OCI-LY1 (cell line): ENCODE measurements around the gene IDS.

ENCODE experiments used
- H2AFZ ChIP-seq: fragments of 200-600 bp; sonication (generic), shearing (Covaris generic); 2 replicates; pipeline ENCODE4 v1.6.0; 2014; ENCODE audit warnings: antibody characterized with exemption, mild to moderate bottlenecking, low read length
- H3F3A ChIP-seq: fragments of 200-600 bp; sonication (generic), shearing (Covaris generic); 2 replicates; pipeline ENCODE4 v1.6.0; 2014; ENCODE audit warnings: mild to moderate bottlenecking, antibody characterized with exemption, low read length, moderate library complexity; ENCODE audit not compliant: insufficient read depth
- H3K27ac ChIP-seq: fragments of 200-600 bp; sonication (generic); 2 replicates; pipeline ENCODE4 v1.5.1; 2014; ENCODE audit warnings: low read length, mixed run types, mild to moderate bottlenecking, low read depth; ENCODE audit not compliant: poor library complexity, severe bottlenecking
- H3K27me3 ChIP-seq: fragments of 200-600 bp; sonication (generic); 2 replicates; pipeline ENCODE4 v1.6.0; 2014; ENCODE audit warnings: antibody characterized with exemption, mild to moderate bottlenecking, low read length, moderate library complexity; ENCODE audit not compliant: insufficient read depth
- H3K36me3 ChIP-seq: fragments of 200-600 bp; sonication (generic); 2 replicates; pipeline ENCODE4 v1.6.1; 2014; ENCODE audit warnings: mild to moderate bottlenecking, antibody characterized with exemption, low read length, moderate library complexity, mixed read lengths; ENCODE audit not compliant: insufficient read depth
- H3K4me1 ChIP-seq: fragments of 200-600 bp; sonication (generic); 2 replicates; pipeline ENCODE4 v1.5.1; 2014; ENCODE audit warnings: mild to moderate bottlenecking, low read length, moderate library complexity; ENCODE audit not compliant: insufficient read depth, severe bottlenecking
- H3K4me2 ChIP-seq: fragments of 200-600 bp; sonication (generic), shearing (Covaris generic); 2 replicates; pipeline ENCODE4 v1.6.1; 2014; ENCODE audit warnings: low read length
- H3K4me3 ChIP-seq: fragments of 200-600 bp; sonication (generic); 2 replicates; pipeline ENCODE4 v1.5.1; 2014; ENCODE audit warnings: low read length, low read depth, mild to moderate bottlenecking, mixed read lengths; ENCODE audit not compliant: poor library complexity, severe bottlenecking
- H3K79me2 ChIP-seq: fragments of 200-600 bp; shearing (Covaris generic); 2 replicates; pipeline ENCODE4 v1.6.1; 2016; ENCODE audit warnings: mixed run types, low read length, mixed read lengths; ENCODE audit not compliant: insufficient read depth
- H3K9ac ChIP-seq: fragments of 200-600 bp; sonication (generic), shearing (Covaris generic); 2 replicates; pipeline ENCODE4 v1.6.1; 2014; ENCODE audit warnings: mild to moderate bottlenecking, low read length, mixed read lengths
- H3K9me2 ChIP-seq: fragments of 200-600 bp; sonication (generic), shearing (Covaris generic); 2 replicates; pipeline ENCODE4 v1.6.1; 2014; ENCODE audit warnings: low read depth, mild to moderate bottlenecking, low read length, mixed read lengths
- H3K9me3 ChIP-seq: fragments of 200-600 bp; shearing (Covaris generic); 2 replicates; pipeline ENCODE4 v1.6.1; 2014; ENCODE audit warnings: low read length, mixed read lengths
- H4K20me1 ChIP-seq: fragments of 200-600 bp; sonication (generic), shearing (Covaris generic); 2 replicates; pipeline ENCODE4 v1.6.0; 2016; ENCODE audit warnings: mild to moderate bottlenecking, low read length; ENCODE audit not compliant: insufficient read depth
- EZH2 ChIP-seq: fragments of 200-600 bp; sonication (generic), shearing (Covaris generic); IDR thresholded peaks from 2 replicates; pipeline ENCODE4 v1.8.0; 2017; ENCODE audit warnings: borderline replicate concordance, mixed run types, mild to moderate bottlenecking, antibody characterized with exemption, low read length, moderate library complexity, mixed read lengths
- TF ChIP-seq, protein P1 (sequence below): fragments of 200-600 bp; sonication (generic), shearing (Covaris generic); IDR thresholded peaks from 2 replicates; pipeline ENCODE4 v1.5.1; 2017; ENCODE audit warnings: mild to moderate bottlenecking, antibody characterized with exemption, low read length, moderate library complexity, mixed read lengths

IDS gene

DNA sequence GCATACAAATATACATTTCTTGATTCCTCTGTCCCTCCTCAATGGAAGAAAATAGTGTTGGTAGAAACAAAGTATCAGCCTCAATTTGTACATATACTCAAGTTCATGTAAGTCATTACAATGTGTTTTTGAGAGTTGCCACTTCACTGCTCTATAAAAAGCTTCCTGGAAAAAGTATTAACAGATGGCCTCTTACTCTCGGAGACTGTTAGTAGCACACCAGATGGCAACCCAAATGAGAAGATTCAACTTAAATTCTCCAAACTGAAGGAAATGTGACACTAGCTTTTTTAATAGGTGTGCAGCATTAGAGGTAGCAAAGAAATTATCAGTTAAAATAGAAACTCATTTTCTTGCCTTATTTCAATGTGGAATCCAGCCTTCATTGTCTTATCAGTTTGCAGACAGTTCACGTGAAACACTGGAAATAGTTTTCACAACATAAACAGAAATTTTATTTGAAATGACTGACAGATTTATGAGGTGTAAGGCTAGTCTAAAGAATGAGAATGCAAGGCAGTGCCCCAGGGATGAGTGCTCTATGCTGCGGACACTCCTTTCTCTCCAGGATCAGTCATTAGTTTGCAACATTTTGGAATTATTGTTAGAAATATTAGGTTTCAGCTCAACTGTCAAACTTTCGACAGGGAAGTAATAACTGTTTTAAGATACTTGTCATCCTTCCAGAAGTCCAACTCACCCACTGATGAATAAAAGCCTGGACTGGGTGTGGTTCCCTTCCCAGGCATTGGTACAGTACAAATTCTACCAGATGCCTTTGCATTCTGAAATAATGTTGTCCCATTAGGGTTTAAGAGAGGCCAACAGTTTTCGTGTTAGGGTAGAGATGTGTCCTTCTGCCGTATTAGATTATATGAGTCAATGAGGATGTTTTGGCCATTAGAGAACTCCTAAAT lies 50.9 kb downstream of the IDS start:
- Histone ChIP-seq H3K27ac (peak overlapping the region; percentile 75), H3K4me1 (peaks cover 17% of the 10 kb centered on the region), H3K9me2 (no peaks in the 10 kb centered on the region), H2AFZ (no peak overlapping the region), H3F3A (no peaks in the 10 kb centered on the region), H3K36me3 (no peaks in the 10 kb centered on the region), H3K79me2 (no peaks in the 10 kb centered on the region), H3K9ac (no peak overlapping the region), H3K4me2 (no peak overlapping the region), H3K27me3 (no peaks in the 10 kb centered on the region), H3K4me3 (no peak overlapping the region), H4K20me1 (no peaks in the 10 kb centered on the region), H3K9me3 (no peaks in the 10 kb centered on the region)
- TF ChIP-seq, protein P1, sequence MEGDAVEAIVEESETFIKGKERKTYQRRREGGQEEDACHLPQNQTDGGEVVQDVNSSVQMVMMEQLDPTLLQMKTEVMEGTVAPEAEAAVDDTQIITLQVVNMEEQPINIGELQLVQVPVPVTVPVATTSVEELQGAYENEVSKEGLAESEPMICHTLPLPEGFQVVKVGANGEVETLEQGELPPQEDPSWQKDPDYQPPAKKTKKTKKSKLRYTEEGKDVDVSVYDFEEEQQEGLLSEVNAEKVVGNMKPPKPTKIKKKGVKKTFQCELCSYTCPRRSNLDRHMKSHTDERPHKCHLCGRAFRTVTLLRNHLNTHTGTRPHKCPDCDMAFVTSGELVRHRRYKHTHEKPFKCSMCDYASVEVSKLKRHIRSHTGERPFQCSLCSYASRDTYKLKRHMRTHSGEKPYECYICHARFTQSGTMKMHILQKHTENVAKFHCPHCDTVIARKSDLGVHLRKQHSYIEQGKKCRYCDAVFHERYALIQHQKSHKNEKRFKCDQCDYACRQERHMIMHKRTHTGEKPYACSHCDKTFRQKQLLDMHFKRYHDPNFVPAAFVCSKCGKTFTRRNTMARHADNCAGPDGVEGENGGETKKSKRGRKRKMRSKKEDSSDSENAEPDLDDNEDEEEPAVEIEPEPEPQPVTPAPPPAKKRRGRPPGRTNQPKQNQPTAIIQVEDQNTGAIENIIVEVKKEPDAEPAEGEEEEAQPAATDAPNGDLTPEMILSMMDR = no peak
- no peak for TF ChIP-seq EZH2

DNA sequence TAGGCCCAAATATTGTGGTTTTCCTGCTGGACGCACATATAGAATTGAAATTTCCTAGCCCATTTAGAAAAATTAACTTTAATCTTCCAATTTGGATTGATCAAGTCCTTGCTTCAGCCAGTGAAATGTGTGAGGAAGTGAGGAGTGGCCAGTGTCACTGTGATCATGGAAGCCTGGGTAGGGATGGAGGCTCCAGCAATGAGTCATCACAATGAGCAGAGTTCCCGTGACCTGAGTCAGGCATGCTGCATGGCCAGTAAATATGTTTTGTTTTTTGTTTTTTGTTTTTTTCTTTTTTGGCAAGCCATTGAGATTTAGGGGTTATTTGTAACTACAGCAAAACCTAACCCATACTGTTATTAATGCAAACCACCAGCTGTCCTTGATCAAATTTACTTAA lies 52.1 kb downstream of the IDS start:
- no peaks in the 10 kb centered on the region for H3K79me2 ChIP-seq
- no peak overlapping the region for H3K9ac ChIP-seq
- no peaks in the 10 kb centered on the region for H3K36me3 ChIP-seq
- H3K27ac ChIP-seq = peak overlapping the region; percentile 75
- TF ChIP-seq, protein P1 = no peak
- TF ChIP-seq EZH2 = no peak
- no peaks in the 10 kb centered on the region for H3K27me3 ChIP-seq
- no peaks in the 10 kb centered on the region for H3K9me3 ChIP-seq
- no peak overlapping the region for H3K4me3 ChIP-seq
- no peak overlapping the region for H2AFZ ChIP-seq
- no peak overlapping the region for H3K4me2 ChIP-seq
- no peaks in the 10 kb centered on the region for H3F3A ChIP-seq
- peaks cover 17% of the 10 kb centered on the region for H3K4me1 ChIP-seq
- no peaks in the 10 kb centered on the region for H4K20me1 ChIP-seq
- no peaks in the 10 kb centered on the region for H3K9me2 ChIP-seq

DNA sequence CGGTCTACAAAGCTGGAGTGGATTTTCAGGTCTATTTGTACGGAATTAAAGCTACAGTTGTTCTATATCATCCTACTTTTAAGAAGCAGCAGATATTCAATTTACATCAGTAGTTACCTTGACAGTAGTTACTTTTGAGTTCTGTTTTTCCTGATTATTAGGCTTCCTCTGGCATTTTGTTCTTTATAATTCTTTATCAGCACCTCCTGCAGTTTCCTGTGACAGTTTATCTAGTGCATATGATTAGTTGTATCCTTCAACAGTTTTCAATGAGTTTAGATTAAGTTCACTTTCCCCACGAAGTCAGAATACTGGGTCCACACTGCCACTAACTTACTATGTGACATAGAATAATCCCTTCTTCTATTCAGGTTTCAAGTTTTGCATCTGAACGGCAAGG lies 71.7 kb downstream of the IDS start:
- Histone ChIP-seq H4K20me1 (no peaks in the 10 kb centered on the region), H3K9me2 (no peaks in the 10 kb centered on the region), H3F3A (no peaks in the 10 kb centered on the region), H3K27ac (no peak overlapping the region), H3K27me3 (no peaks in the 10 kb centered on the region), H3K4me1 (no peaks in the 10 kb centered on the region), H3K79me2 (no peaks in the 10 kb centered on the region), H3K9ac (no peak overlapping the region), H3K9me3 (no peaks in the 10 kb centered on the region), H2AFZ (no peak overlapping the region), H3K4me2 (no peak overlapping the region), H3K4me3 (no peak overlapping the region), H3K36me3 (no peaks in the 10 kb centered on the region)
- TF ChIP-seq, protein P1 = no peak
- TF ChIP-seq EZH2 = no peak
